Measurements from ENCODE around the gene PACRG.
"Not testable (repeated sequence)": the region's sequence is repeated elsewhere in the genome, so short reads cannot be mapped to it uniquely, and the experiment has no call there.

PACRG gene

GRCh38 chr6:163298079-163298830 lies 570.5 kb downstream of the PACRG start:
- no peak for DNase-seq

GRCh38 chr6:163300838-163301237 lies 573.1 kb downstream of the PACRG start:
- no peak for DNase-seq

- DNase-seq = no peak
These were observed 574.2 kb downstream of the PACRG start for GRCh38 chr6:163301726-163302635.

GRCh38 chr6:163302747-163303146 lies 575.0 kb downstream of the PACRG start:
- no peak for DNase-seq

- no peak for DNase-seq
These were observed 578.2 kb downstream of the PACRG start for GRCh38 chr6:163306000-163306399.

- DNase-seq = no peak
These were observed 581.1 kb downstream of the PACRG start for GRCh38 chr6:163308629-163309440.

GRCh38 chr6:163309491-163310026 lies 581.8 kb downstream of the PACRG start:
- DNase-seq = peak in 2 of 4 experiments; percentile 22 to 27

GRCh38 chr6:163310096-163310972 lies 582.6 kb downstream of the PACRG start:
- no peak for DNase-seq

- DNase-seq = no peak
These were observed 583.2 kb downstream of the PACRG start for GRCh38 chr6:163310973-163311383.

GRCh38 chr6:163311830-163312229 lies 584.1 kb downstream of the PACRG start:
- peak in 3 of 4 experiments; percentile 20 to 52 (median 27) for DNase-seq

- DNase-seq = no peak
These were observed 585.8 kb downstream of the PACRG start for GRCh38 chr6:163313566-163313965.

GRCh38 chr6:163313981-163314380 lies 586.2 kb downstream of the PACRG start:
- no peak for DNase-seq

- no peak for DNase-seq
These were observed 587.2 kb downstream of the PACRG start for GRCh38 chr6:163314791-163315470.

GRCh38 chr6:163316866-163317495 lies 589.2 kb downstream of the PACRG start:
- not testable (repeated sequence) for DNase-seq

GRCh38 chr6:163318071-163318786 lies 590.5 kb downstream of the PACRG start:
- DNase-seq = no peak

- DNase-seq = peak in 3 of 4 experiments; percentile 27 to 55 (median 32)
These were observed 592.0 kb downstream of the PACRG start for GRCh38 chr6:163319609-163320366.

- no peak for DNase-seq
These were observed 592.6 kb downstream of the PACRG start for GRCh38 chr6:163320402-163320801.

- DNase-seq = no peak
These were observed 593.0 kb downstream of the PACRG start for GRCh38 chr6:163320804-163321203.

- DNase-seq = no peak
These were observed 593.9 kb downstream of the PACRG start for GRCh38 chr6:163321717-163322116.
